IPS-15b (cell line): Measurements from ENCODE around the gene SAPCD2.
"Not testable (repeated sequence)": the region's sequence is repeated elsewhere in the genome, so short reads cannot be mapped to it uniquely, and the experiment has no call there.

Source experiments
- H3K27me3 ChIP-seq: one replicate; pipeline ENCODE4 v1.6.1; 2013; ENCODE audit warnings: low read length; ENCODE audit not compliant: control insufficient read depth, insufficient read depth
- H3K36me3 ChIP-seq: one replicate; pipeline ENCODE4 v1.6.1; 2013; ENCODE audit warnings: low read length; ENCODE audit not compliant: control insufficient read depth, insufficient read depth
- H3K4me1 ChIP-seq: one replicate; pipeline ENCODE4 v1.6.1; 2013; ENCODE audit warnings: mild to moderate bottlenecking, low read length; ENCODE audit not compliant: control insufficient read depth, insufficient read depth
- H3K4me3 ChIP-seq: one replicate; pipeline ENCODE4 v1.5.1; 2013; ENCODE audit warnings: low read depth, low read length
- H3K9ac ChIP-seq: one replicate; pipeline ENCODE4 v1.6.1; 2013; ENCODE audit warnings: low read depth, mild to moderate bottlenecking, low read length
- H3K9me3 ChIP-seq: one replicate; pipeline ENCODE4 v1.6.1; 2013; ENCODE audit warnings: mild to moderate bottlenecking, low read length; ENCODE audit not compliant: control insufficient read depth, insufficient read depth

Gene SAPCD2

DNA sequence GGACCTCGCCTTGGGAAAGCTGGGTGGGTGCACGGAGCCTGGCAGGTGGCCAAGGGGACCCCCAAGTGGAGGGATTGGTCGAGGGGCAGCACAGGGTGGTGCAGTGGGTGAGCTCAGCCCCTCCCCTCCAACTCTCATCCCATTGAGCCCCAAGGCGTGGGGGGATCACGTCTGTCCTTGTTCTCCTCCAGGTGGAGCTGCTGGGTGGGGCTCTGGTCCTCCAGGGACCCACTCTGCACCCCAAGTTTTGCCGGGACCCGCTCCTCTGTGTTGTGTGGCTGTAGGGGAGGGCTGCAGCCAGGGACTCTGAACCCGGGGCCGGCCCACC is 34.9 kb downstream of the SAPCD2 start:
- no peaks in the 10 kb centered on the region for H3K9me3 ChIP-seq
- H3K4me1 ChIP-seq: no peaks in the 10 kb centered on the region
- H3K36me3 ChIP-seq: peaks cover 3% of the 10 kb centered on the region
- no peak overlapping the region for H3K9ac ChIP-seq
- no peaks in the 10 kb centered on the region for H3K27me3 ChIP-seq
- H3K4me3 ChIP-seq: no peak overlapping the region

DNA sequence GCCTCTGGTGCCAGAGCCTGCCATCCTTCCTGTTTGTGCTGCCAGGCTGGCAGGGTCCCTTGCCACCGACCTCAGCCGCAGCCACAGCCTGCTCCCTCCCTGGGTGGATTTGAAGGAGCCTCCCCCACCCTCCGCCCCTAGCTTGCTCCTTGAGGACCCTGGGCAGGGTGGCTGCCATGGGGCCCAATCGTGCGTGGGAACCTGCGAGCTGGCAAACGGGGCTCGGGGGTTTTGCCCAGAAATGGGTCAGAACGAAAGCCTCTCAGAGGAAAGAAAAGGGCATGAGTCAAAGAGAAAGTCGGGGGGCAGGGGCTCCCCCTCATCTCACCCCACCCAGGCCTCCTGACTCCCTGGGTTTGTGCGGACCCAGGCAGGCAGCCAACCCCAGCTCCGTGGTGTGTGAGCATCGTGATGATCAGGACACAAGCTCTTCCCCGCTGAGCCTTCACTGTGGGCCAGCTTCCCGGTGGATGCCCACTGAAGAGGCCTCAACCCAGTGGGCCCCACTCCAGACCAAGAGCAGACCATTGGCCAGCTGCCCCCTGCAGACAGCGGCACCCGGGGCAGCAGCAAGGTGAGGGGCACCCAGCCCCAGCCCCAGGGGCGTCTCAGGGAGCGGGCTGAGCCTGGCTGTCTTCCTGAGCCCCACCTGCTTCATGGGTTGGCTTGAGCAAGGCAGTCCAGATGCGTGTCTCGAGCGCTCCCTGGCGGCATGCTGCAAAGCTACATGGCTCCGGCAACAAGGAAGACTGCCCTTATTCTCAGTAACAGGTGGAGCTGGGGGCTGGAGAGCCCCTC is 35.4 kb downstream of the SAPCD2 start:
- H3K27me3 ChIP-seq: no peaks in the 10 kb centered on the region
- peaks cover 3% of the 10 kb centered on the region for H3K36me3 ChIP-seq
- no peaks in the 10 kb centered on the region for H3K9me3 ChIP-seq
- no peaks in the 10 kb centered on the region for H3K4me1 ChIP-seq
- H3K4me3 ChIP-seq: no peak overlapping the region
- H3K9ac ChIP-seq: no peak overlapping the region

DNA sequence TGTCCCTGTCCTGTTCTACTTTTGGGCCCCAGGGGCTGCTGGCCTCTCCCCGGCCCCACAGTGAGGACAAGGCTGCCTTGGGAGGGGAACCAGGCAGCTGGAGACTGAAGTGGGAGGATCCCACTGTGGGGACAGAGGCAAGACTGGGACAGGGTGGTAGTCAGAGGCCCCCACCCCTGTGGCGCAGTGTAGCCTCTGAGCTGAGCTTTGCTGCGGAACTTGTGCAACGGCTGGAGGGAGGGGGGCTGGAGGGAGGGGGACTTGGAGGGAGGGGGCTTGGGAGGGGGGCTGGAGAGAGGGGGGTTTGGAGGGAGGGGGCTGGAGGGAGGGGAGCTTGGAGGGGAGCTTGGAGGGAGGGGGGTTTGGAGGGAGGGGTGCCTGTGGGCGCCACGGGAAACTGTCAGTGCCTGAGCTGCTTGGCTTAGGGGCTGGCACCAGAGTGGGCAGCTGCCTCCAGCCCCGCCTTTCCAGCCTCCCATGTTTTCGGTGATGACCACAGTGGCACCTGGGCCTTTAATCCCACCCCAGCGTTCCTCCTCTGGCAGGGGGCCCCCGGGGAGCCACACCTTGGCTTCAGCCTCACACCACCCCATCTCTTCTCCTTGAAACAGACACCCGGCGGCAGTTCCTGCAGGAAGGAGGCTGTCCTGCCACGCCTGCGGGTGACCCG is 36.2 kb downstream of the SAPCD2 start:
- no peak overlapping the region for H3K9ac ChIP-seq
- H3K4me1 ChIP-seq: no peaks in the 10 kb centered on the region
- no peak overlapping the region for H3K4me3 ChIP-seq
- no peaks in the 10 kb centered on the region for H3K9me3 ChIP-seq
- H3K36me3 ChIP-seq: peaks cover 3% of the 10 kb centered on the region
- H3K27me3 ChIP-seq: peaks cover under 1% of the 10 kb centered on the region

DNA sequence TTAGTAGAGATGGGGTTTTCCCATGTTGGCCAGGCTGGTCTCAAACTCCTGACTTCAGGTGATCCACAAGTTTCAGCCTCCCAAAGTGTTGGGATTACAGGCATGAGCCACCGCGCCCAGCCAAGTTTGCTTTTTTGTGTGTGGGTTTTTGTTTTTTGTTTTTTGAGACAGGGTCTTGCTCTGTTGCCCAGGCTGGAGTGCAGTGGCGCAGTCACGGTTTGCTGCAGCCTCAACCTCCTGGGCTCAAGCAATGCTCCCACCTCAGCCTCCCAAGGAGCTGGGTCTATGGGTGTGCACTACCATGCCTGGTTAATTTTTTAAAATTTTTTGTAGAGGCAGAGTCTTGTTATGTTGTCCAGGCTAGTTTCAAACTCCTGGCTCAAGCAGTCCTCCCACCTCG is 36.9 kb downstream of the SAPCD2 start:
- H3K4me1 ChIP-seq: not testable (repeated sequence)

DNA sequence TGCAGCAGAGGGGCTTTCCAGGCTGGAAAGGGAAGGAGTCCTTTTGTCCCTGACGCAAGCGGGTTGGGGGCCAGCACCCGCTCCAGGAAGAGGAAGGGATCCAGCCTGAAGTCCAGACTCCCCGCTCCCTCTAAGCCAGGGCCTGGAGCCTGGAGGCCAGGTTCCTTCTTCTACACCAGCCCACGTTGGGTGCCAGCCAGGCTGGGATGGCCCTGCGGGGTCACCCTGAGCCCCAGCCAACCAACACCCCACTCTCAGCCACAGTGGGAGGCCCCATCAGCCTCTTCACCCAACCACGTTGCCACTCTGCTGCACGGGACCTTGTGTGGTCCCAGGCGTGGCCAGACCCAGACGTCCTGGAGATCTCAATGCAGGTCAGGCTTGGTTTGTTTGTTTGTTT is 37.5 kb downstream of the SAPCD2 start:
- peaks cover 3% of the 10 kb centered on the region for H3K36me3 ChIP-seq
- peaks cover 7% of the 10 kb centered on the region for H3K27me3 ChIP-seq
- H3K4me1 ChIP-seq: no peaks in the 10 kb centered on the region
- H3K4me3 ChIP-seq: no peak overlapping the region
- no peak overlapping the region for H3K9ac ChIP-seq
- H3K9me3 ChIP-seq: no peaks in the 10 kb centered on the region

More for the DNA sequence above, 36.9 kb downstream of the SAPCD2 start:
- not testable (repeated sequence) for H3K9ac ChIP-seq, H3K36me3 ChIP-seq, H3K9me3 ChIP-seq, H3K4me3 ChIP-seq, H3K27me3 ChIP-seq

DNA sequence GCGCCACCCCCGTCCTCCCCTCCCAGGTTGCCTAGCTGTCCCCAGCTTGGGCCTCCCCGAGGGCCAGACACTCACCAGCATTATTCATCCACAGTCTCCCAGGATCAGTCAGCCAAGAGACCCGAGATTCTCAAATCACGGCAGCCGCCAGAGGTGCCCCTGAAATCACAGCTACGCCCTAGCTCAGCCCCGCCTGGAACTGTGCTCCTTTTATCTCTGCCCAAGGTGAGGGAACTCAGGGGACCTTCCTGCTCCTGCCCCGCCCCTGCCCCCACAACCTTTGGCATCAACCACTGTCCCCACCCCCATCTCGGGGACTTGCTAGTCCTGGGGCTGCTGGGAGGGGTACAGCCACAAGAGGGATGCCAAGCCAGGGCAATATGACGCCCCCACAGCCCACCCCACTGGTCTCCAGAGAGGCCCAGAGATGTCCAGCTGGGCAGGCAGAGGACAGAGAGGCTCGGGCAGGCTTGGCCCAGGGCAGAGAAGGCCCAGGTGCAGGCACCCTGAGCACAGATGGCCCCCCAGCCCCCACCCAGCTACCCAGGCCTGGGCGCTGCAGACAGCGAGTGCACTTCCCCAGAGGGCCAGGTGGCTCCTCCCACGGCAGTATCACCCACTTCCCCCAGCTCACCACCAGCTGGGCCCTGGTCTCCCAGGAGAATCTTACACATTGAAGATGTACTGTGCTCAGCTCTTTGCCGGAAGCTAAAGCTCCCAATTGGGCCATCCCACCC is 38.3 kb downstream of the SAPCD2 start, which contains the start of gene FUT7:
Gene FUT7, minus strand, starts transcription at position 185 of the 737 bp plus-strand sequence. Its CDS starts 97 bp downstream, at position 88.
- H3K9ac ChIP-seq: no peak within 1 kb of the TSS
- no peak within 1 kb of the TSS for H3K4me3 ChIP-seq
- H3K4me1 ChIP-seq: no peaks in the 10 kb centered on the region
- H3K27me3 ChIP-seq: peaks cover 12% of the 10 kb centered on the region
- no peaks in the 10 kb centered on the region for H3K9me3 ChIP-seq
- no peaks in the 10 kb centered on the region for H3K36me3 ChIP-seq

DNA sequence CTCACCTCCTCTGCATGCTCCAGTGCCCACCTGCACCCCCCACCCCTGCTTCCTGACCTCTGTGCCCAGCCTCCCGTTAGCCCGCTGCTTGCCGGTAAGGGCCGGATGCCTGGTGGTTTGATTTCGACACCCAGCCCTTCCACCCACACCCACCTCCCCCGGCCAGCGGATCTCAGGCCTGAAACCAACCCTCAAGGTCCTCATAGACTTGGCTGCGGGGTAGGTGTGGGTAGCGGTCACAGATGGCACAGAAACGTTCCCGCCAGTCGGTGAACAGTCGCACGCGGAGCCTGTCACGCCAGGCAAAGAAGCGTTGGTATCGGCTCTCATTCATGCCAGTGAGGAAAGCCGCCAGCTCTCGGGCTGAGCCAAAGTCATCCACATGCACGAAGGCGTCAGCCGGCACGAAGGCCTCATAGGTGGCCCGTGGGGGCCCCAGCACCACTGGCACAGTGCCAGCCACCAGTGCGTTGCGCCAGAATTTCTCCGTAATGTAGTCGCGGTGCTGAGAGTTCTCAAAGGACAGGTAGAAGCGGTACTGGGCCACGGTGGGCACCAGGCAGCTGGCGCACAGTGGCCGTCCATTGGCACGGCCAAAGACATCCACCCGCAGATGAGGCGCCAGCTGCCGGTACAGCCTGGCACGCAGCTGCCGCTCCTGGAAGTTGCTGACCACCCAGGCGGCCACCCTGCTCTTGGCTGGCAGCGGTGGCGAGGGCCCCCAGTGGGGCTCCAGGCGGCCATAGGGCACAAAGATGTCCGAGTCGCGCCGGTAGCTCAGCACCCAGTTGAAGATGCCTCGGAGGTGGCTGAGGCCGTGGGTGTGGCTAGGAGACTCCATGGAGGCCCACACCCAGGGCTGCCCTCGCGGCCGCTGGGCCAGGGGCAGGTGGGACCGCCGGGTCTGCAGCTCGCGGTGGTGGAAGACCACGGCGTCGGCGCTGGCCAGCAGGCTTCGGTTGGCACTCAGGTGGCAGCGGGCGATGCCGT is 39.5 kb downstream of the SAPCD2 start:
- Histone ChIP-seq H3K9ac (no peak overlapping the region), H3K4me1 (no peaks in the 10 kb centered on the region), H3K27me3 (peaks cover 22% of the 10 kb centered on the region), H3K36me3 (no peaks in the 10 kb centered on the region), H3K9me3 (no peaks in the 10 kb centered on the region), H3K4me3 (no peak overlapping the region)

DNA sequence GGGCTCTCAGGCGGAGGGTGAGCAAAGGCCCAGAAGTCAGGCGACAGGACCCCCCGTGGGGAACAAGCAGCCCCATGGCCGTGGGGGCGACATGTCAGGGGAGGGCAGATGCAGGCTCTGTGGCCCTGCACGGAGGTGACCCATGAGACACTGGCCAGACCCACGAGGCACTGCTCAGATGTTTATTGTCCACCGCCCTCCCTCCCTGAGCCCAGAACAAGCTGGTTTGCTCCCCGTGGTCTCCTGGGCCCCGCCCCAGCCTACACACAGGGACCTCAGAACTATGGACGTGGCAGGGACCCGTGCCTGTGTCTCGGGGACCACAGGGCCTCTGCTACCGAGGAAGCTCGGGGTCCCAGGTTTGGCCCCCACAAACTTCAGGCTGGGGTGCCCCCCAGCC is 40.4 kb downstream of the SAPCD2 start:
- peaks cover 22% of the 10 kb centered on the region for H3K27me3 ChIP-seq
- H3K4me3 ChIP-seq: no peak overlapping the region
- H3K9ac ChIP-seq: no peak overlapping the region
- no peaks in the 10 kb centered on the region for H3K4me1 ChIP-seq
- H3K9me3 ChIP-seq: no peaks in the 10 kb centered on the region
- H3K36me3 ChIP-seq: no peaks in the 10 kb centered on the region

DNA sequence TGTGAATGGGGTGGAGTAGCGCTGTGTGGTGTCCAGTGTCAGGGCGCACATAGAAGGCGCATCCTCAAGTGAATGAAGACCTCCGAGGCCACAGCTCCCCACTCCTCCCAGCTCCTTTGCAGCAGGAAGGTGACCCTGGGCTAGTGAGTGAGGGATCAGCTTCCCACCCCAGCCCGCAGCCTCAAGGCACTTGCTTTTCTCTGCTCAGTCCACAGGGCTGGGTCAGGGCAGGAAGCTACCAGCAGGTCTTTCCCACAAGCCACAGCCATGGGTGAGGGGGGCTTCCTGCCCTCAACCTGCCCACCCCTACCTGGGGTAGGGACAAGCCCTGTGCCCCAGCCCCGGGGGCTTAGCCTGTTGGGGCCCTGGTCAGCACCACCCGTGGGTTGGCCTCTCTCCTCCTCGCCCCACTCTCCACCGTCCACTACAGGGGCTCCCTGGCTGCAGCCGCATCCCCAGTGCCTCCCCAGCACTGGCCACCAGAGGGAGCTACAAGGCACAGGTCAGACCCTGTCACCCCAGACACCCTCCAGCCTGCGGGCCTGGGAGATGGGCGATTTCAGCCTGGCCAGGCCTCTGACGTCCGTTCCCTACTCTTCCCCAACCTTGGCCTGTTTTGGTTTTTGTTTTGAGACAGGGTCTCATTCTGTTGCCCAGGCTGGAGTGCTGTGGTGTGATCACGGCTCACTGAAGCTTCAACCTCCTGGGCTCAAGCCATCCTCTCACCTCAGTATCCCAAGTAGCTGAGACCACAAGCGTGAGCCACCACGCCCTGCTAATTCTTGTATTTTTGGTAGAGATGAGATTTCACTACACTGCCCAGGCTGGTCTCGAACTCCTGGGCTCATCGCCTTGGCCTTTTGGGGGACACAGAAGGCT is 41.1 kb downstream of the SAPCD2 start:
- Histone ChIP-seq H3K27me3 (peaks cover 22% of the 10 kb centered on the region), H3K9ac (no peak overlapping the region), H3K4me1 (no peaks in the 10 kb centered on the region), H3K36me3 (no peaks in the 10 kb centered on the region), H3K9me3 (no peaks in the 10 kb centered on the region), H3K4me3 (peak overlapping the region; percentile 58)

DNA sequence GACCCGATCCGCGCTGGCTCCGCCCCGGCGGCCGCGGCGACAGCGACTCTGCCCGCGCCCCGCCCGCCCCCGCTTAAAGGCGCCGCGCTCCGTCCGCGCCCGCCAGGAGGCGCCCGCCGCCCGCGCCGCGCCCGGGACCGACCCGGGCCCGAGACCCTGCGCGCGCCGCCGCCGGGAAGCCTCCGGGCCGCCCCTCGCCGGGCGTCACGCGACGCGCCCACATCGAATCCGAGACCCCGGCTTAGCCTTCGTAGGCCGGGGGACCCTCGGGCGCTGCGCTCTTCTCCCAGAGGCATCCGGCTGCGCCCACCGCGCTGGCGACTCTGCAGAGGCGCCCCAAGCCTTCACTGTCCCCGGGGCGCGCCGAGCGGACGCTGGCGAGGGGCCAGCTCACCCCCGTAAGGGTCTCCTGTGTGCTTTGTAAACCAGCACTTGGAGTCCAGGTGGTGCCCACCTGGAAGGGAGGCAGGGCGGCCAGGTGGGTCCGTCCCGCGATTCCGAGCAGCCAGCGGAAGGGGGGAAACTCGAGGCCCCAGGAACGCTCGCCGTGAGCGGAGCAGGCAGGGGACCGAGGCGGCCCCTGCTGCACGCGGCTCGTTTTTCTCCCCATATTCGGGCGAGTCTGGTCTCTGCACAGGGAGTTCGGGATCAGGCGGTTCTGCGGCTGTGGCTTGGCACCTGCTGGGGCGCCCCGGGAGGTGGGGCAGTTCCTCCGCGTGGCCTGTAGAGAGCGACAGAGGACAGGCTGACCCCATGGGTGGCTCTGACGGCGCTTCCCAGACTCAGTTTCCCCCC is 41.9 kb downstream of the SAPCD2 start:
- Histone ChIP-seq H3K4me3 (peak overlapping the region; percentile 58), H3K4me1 (no peaks in the 10 kb centered on the region), H3K27me3 (peaks cover 22% of the 10 kb centered on the region), H3K9me3 (no peaks in the 10 kb centered on the region), H3K36me3 (no peaks in the 10 kb centered on the region), H3K9ac (no peak overlapping the region)
